Stimulated activated CD4-positive, alpha-beta T cell treated with anti-CD3 and anti-CD28 coated beads, TNF-alpha, amount 100 ng/mL, for 48 hours (primary cell): ENCODE results near the gene CHST8.

ENCODE experiments used
- DNase-seq, 3 donors: peaks; one replicate each; pipeline ENCODE4 v3.0.0-alpha.2; 2020; ENCODE audit warnings: low read depth in 3 of 3

The CHST8 gene

GRCh38 chr19:33766623-33767022 lies 144.9 kb downstream of the CHST8 start:
- no peak for DNase-seq

GRCh38 chr19:33767898-33768413 lies 146.2 kb downstream of the CHST8 start:
- peak in 1 of 3 donors; percentile 9 for DNase-seq

- no peak for DNase-seq
Measured at GRCh38 chr19:33769208-33769607, 147.5 kb downstream of the CHST8 start.

GRCh38 chr19:33770107-33770506 lies 148.4 kb downstream of the CHST8 start:
- DNase-seq: no peak

DNA sequence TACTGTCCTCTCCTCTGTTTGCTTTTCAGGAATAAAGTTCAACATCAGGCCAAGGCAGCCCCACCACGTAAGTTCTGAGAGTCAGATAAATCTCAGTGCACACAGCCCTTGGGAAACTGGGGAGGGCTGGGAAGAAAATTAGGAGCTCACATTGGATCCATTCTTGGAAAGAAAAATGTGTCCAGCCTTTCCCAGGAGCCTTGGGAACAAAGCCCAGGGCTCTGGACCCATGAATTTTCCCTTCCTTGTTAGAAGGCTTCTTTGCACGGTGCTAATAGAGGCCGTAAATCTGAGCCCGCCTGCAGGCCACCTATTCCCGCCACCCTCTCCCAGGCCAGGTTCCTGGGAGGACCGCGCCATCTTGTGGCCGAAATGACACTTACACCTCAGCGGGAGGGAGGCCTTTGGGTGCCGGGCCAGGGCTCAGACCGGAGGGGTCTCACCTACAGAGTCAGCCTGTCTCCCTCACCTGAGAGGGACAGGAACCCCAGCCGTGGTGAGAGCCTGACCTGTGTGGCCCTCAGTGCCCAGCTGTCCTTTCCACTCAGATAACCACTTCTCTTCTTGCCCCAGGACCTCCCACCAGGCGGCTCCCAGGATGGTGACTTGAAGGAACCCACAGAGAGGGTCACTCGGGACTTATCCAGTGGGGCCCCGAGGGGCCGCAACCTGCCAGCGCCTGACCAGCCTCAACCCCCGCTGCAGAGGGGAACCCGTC lies 149.8 kb downstream of the CHST8 start:
- peak; percentile 35 to 62 (median 57) for DNase-seq

- no peak for DNase-seq
Measured at GRCh38 chr19:33772102-33772857, 150.5 kb downstream of the CHST8 start.

DNA sequence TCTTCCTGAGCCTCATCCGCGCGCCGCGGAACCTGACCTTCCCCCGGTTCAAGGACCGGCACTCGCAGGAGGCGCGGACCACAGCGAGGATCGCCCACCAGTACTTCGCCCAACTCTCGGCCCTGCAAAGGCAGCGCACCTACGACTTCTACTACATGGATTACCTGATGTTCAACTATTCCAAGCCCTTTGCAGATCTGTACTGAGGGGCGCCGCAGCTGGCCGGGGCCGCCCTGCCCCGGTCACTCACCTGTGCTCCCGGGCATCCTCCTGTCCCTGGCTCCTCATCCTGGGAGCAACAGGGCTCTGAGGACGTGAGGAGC lies 151.1 kb downstream of the CHST8 start:
- DNase-seq: no peak

DNA sequence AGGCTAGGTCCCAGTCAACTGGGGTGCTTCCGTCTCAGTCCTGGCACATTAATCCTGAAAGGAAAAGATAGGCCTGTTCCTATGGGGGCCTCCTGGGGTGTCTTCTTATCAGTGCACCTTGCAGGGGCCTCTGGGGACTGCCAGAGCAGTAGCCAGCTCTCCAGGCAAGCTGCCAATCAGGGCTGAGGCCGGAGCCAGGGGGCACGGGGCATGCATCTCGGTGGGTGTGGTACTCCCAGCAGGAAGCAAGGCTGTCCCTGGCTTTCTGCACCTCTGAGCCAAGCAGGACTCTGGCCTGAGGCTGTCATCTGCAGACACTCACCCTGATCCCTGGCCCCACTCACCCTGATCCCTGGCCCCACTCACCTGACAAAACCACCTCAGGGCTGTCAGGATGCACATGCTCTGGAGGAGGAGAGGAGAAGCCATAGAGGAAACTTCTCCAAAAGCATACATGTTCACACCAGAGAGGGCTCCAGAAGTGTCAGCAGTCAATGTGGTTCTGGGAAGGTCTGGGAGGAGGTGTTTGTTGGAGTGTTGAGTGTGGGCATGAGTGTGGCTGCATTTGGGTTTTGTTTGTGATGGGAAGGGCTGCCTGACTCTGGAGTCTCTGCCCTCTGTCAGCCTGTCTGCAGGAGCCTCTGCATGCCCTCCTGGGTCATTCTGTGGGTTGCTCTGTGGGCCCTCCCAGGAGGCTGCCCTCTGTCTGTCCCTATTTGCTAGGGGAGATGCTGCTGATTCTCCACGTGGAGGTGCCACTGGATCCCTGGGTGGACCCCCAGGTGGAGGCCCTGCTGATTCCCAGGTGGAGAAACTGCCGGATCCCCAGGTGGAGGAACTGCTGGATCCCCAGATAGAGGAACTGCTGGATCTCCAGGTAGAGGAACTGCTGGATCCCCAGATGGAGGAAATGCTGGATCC lies 152.2 kb downstream of the CHST8 start:
- DNase-seq: no peak

- no peak for DNase-seq
Measured at GRCh38 chr19:33774751-33775150, 153.0 kb downstream of the CHST8 start.

DNA sequence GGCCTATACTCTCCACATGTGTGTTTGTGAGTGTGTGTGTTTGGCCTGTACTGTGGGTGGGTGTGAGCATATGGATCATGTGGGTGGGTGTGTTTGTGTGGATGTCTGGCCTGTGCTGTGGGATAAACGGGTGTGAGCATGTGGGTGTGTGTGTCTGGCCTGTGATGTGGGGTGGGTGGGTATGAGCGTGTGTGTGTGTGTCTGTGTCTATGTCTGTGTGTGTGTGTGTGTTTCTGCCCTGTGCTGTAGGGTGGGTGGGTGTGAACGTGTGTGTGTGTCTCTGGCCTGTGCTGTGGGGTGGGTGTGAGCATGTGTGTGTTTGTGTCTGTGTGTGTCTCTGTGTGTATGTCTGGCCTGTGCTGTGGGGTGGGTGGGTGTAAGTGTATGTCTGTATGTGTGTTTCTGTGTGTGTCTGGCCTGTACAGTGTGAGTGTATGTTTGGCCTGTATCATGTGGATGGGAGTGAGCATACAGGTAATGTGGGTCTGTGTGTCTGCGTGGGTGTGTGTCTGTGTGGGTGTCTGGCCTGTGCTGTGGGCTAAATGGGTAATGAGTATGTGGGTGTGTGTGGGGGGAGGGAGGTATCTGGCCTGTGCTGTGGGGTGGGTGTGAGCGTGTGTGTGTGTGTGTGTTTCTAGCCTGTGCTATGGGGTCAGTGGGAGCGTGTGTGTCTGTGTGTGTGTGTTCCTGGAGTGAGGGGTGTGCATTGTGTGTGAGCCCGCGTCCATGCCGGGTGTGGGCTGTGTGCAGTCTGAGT lies 154.2 kb downstream of the CHST8 start:
- DNase-seq: no peak

GRCh38 chr19:33777351-33777750 lies 155.6 kb downstream of the CHST8 start:
- no peak for DNase-seq

DNA sequence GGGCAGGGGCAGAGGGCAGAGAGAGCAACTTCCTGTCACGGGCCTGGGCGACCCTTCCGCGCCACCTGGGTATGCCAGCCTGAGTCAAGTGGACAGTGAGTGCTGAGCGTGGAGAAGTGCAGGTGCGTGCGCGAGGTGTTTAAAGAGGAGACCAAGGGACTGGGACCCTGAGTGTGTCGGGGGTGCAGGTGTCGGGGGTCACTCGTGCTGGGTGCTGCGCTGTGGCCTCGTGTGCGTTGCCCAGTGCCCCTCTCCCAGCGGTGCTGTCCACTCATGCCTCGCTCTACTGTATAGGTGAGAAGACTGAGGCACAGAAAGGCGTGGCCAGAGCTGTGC lies 156.0 kb downstream of the CHST8 start:
- no peak for DNase-seq

DNA sequence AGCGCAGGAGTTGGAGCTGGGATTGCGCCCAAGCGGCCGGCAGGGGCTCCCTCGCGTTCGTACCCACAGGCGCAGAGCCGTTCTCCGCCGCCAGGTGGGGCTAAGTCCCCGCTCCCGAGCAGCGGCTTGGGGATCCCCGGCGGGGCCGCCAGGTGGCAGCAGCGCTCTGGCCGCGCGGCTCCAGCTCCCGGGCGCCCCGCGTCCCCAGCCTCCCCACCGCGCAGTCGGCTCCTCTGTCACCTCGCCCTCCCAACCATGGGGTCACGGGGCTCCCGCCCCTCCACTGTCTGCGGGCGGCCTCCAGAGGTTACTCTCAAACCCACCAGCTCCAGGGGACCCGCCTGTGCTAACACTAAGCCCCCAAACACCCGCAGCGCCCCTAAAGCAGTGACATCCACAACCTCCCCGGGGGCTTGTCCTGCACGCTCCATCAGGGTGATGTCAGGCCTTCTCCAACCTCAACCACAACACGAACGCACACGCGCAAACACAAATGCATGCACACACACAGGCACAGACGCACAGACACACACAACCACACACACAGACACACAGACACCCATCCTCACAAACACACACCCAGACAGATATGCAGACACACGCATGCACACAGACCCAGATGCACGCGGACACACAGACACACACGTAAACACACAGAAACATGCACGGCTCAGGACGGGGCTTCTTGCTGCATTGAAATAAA lies 156.5 kb downstream of the CHST8 start:
- DNase-seq: peak; percentile 70 to 84 (median 79)

- no peak for DNase-seq
Measured at GRCh38 chr19:33779849-33780248, 158.1 kb downstream of the CHST8 start.

DNA sequence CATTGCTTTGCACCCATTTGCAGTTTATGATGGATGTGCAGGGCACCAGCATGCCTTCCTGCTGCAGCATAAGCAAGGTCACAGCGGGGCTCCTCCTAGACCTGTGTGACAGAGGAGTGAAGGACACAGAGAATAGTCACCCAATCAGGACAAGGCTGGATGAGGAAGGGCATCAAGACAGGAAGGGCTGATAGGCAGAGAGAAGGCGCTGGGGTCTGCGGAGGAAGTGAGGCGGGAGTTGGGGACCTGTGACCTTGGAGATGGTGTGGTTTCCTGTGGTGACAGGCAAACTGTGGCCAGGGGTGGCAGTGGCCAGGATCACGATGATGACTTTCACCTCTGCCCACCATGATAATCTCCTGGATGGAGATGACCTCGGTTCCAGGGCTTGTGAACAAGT lies 158.5 kb downstream of the CHST8 start:
- DNase-seq: no peak

GRCh38 chr19:33780746-33781145 lies 159.0 kb downstream of the CHST8 start:
- no peak for DNase-seq

DNA sequence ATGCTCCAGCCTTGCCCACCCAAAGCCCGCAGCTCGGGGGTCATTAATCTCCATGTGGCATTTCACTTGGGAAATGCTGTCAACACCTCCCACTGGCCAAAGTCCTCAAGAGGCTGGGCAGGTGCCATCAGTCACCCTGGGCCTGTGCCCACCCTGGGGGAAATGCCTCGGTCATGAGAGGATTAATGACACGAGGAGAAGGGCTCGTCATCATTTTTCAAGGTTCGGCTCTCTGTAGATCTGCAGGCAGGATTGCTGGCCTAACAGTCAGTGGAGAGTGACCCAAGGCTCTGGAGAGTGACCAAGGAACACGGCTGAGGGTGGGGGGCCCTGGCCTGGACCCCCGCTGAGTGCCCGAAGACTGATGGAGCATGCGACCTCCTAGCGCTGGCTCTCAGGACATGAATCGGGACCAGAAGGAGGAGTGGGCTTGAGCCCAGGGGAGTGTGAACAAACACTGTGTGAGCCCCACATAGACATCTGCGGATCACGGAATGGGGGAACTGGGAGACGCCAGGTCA lies 159.7 kb downstream of the CHST8 start:
- DNase-seq: no peak

DNA sequence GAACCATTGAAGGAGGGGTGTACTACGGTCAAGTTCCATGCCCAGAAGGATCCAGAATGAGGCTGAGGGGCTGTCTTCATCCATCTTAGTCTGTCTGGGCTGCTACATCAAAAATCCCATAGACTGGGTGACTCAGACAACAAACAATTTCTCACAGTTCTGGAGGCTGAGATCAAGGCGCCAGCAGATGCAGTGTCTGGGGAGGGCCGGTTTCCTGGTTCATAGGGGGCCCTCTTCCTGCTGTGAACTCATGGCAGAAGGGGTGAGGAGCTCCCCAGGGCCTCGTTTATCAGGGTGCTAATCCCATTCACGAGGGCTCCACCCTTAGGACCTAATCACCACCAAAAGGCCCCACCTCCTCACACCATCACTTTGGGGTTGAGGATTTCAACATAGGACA lies 160.2 kb downstream of the CHST8 start:
- DNase-seq: no peak

- no peak for DNase-seq
Measured at GRCh38 chr19:33784432-33784831, 162.7 kb downstream of the CHST8 start.

- no peak for DNase-seq
Measured at GRCh38 chr19:33785795-33786194, 164.0 kb downstream of the CHST8 start.

- DNase-seq: no peak
Measured at GRCh38 chr19:33788676-33789075, 166.9 kb downstream of the CHST8 start.
